CD4-positive, alpha-beta T cell treated with Interleukin-10 for 1 hour (primary cell): ENCODE data around the gene TIAM2.
"Not testable (repeated sequence)": the region's sequence is repeated elsewhere in the genome, so short reads cannot be mapped to it uniquely, and the experiment has no call there.

ENCODE experiments used
- DNase-seq: peaks from one replicate; pipeline ENCODE4 v3.0.0-alpha.2; 2020

The TIAM2 gene

GRCh38 chr6:154993026-154993425 is 2.1 kb upstream of the TIAM2 start:
- no peak for DNase-seq

GRCh38 chr6:154993710-154994109 is 1.4 kb upstream of the TIAM2 start:
- DNase-seq = no peak

- no peak for DNase-seq
These were observed 270 bp upstream of the TIAM2 start for GRCh38 chr6:154994836-154995253.

GRCh38 chr6:154996016-154996590 is 988 bp downstream of the TIAM2 start:
- no peak for DNase-seq

GRCh38 chr6:154996841-154997311 is 1.8 kb downstream of the TIAM2 start:
- no peak for DNase-seq

- DNase-seq = no peak
These were observed 3.7 kb downstream of the TIAM2 start for GRCh38 chr6:154998855-154999254.

- no peak for DNase-seq
These were observed 6.4 kb downstream of the TIAM2 start for GRCh38 chr6:155001482-155001881.

- no peak for DNase-seq
These were observed 6.8 kb downstream of the TIAM2 start for GRCh38 chr6:155001934-155002333.

GRCh38 chr6:155003476-155003875 is 8.4 kb downstream of the TIAM2 start:
- no peak for DNase-seq

- DNase-seq = no peak
These were observed 8.9 kb downstream of the TIAM2 start for GRCh38 chr6:155004017-155004416.

- DNase-seq = no peak
These were observed 9.7 kb downstream of the TIAM2 start for GRCh38 chr6:155004576-155005372.

- DNase-seq = no peak
These were observed 13.5 kb downstream of the TIAM2 start for GRCh38 chr6:155008625-155009024.

GRCh38 chr6:155010940-155011339 is 15.8 kb downstream of the TIAM2 start:
- no peak for DNase-seq

- DNase-seq = no peak
These were observed 16.7 kb downstream of the TIAM2 start for GRCh38 chr6:155011809-155012291.

- DNase-seq = no peak
These were observed 18.4 kb downstream of the TIAM2 start for GRCh38 chr6:155013457-155013876.

- DNase-seq = no peak
These were observed 19.0 kb downstream of the TIAM2 start for GRCh38 chr6:155014137-155014536.

- DNase-seq = no peak
These were observed 19.7 kb downstream of the TIAM2 start for GRCh38 chr6:155014670-155015300.

- DNase-seq = not testable (repeated sequence)
These were observed 23.3 kb downstream of the TIAM2 start for GRCh38 chr6:155018415-155018814.

- DNase-seq = no peak
These were observed 26.6 kb downstream of the TIAM2 start for GRCh38 chr6:155021680-155022079.

- no peak for DNase-seq
These were observed 27.6 kb downstream of the TIAM2 start for GRCh38 chr6:155022721-155023120.

- DNase-seq = no peak
These were observed 28.6 kb downstream of the TIAM2 start for GRCh38 chr6:155023717-155024116.

GRCh38 chr6:155024391-155025027 is 29.4 kb downstream of the TIAM2 start:
- DNase-seq = no peak

- DNase-seq = no peak
These were observed 31.0 kb downstream of the TIAM2 start for GRCh38 chr6:155026022-155026705.
